ENCODE data around the gene SLC7A10.
"Not testable (repeated sequence)": the region's sequence is repeated elsewhere in the genome, so short reads cannot be mapped to it uniquely, and the experiment has no call there.

SLC7A10 gene

DNA sequence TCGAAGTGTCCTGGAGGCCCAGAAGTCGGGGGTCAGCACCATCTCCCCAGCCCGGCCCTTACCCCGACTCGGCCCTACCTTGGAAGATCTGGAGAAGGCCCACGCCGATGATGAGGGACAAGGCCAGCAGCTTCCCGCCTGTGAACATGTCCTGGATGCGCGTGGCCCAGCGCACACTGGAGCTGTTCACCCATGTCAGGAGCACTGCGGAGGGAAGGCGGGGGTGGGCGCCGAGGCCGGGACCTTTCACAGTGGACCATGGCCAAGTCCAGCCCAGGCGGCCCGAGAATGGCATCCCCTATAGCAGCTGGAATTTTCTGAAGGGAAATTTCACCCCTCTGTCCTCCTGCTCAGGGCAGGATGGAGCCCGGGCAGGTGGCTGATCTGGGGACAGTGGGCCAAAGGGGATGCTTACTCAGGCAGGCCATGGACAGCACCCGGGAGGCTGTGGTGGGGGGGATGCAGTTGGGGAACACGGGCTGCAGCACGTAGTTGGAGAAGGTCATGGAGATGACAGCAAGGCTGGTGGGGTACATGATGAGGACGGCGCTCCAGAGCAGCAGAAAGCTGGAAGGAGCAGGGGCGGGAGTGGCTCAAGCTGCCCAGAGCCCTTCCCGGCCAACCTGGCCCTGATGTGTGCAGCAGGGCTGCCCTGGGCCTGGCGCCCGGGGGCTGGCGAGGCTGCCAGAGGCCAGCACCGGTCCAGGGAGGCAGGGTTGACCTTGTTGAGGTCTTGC lies 13.0 kb downstream of the SLC7A10 start:
- no peaks in the 10 kb centered on the region for H3K27me3 ChIP-seq (ENCODE audit: insufficient read depth, low read length, poor library complexity)
- H3K36me3 ChIP-seq (ENCODE audit: insufficient read depth, low read length), result no peaks in the 10 kb centered on the region
- H4K20me1 ChIP-seq (ENCODE audit: insufficient read depth, low read length), result no peaks in the 10 kb centered on the region
- DNase-seq (no peak), ATAC-seq (ENCODE audit: insufficient read depth, low read depth) (no peak)
- no peak overlapping the region for H3K4me3 ChIP-seq (ENCODE audit: low read depth in 1 of 2, low read length in 2 of 2)
- H2AFZ ChIP-seq (ENCODE audit: low read depth, low read length), result no peak overlapping the region
- H3K27ac ChIP-seq (ENCODE audit: low read length), result no peak overlapping the region
- no peak overlapping the region for H3K4me2 ChIP-seq (ENCODE audit: insufficient read depth, low read length)
- no peaks in the 10 kb centered on the region for H3K79me2 ChIP-seq (ENCODE audit: insufficient read depth, low read length)
- no peaks in the 10 kb centered on the region for H3K9me3 ChIP-seq (ENCODE audit: insufficient read depth, low read length, severe bottlenecking)
- H3K9ac ChIP-seq (ENCODE audit: low read depth, low read length), result no peak overlapping the region
- TF ChIP-seq, protein P1, sequence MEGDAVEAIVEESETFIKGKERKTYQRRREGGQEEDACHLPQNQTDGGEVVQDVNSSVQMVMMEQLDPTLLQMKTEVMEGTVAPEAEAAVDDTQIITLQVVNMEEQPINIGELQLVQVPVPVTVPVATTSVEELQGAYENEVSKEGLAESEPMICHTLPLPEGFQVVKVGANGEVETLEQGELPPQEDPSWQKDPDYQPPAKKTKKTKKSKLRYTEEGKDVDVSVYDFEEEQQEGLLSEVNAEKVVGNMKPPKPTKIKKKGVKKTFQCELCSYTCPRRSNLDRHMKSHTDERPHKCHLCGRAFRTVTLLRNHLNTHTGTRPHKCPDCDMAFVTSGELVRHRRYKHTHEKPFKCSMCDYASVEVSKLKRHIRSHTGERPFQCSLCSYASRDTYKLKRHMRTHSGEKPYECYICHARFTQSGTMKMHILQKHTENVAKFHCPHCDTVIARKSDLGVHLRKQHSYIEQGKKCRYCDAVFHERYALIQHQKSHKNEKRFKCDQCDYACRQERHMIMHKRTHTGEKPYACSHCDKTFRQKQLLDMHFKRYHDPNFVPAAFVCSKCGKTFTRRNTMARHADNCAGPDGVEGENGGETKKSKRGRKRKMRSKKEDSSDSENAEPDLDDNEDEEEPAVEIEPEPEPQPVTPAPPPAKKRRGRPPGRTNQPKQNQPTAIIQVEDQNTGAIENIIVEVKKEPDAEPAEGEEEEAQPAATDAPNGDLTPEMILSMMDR (IDR thresholded peaks at IDR 0.05; ENCODE audit: borderline replicate concordance, extremely low read depth, low read length, poor library complexity, severe bottlenecking), result no peak
- TF ChIP-seq EZH2 (IDR thresholded peaks at IDR 0.05; ENCODE audit: borderline replicate concordance, low read depth, low read length, severe bottlenecking), result no peak
- no peaks in the 10 kb centered on the region for H3K4me1 ChIP-seq (ENCODE audit: insufficient read depth, low read length)

DNA sequence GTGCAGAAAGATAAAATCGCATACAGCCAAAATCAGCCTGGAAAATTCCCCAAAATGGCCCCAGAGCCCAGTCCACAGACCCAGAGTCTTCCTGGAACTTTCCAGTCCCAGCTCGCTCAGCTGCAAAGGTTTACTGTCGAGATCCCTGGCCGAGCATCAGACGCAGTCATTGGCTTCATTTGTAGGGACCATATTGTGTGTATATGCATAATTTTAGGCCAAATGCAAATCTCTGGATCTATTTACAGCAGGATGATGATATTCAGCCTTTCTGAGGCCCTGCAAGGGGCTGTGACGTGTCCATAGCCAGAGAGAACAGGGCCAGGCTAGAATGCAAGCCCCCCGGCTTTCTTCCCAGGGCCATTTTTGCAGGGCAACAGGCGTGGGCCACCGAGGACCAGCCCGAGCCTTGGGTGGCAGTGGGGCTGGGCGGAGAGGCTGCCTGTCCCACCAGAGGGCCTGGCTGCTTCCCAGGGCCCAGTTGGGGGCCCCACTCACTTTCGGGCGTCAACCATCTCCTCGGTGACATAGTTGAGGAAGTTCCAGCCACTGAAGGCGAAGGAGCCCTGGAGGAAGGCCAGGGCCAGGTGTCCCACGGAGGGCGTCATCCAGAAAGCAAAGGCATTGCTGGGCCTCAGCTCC lies 13.7 kb downstream of the SLC7A10 start:
- Histone ChIP-seq H3K4me2 (ENCODE audit: insufficient read depth, low read length) (no peak overlapping the region), H3K27me3 (ENCODE audit: insufficient read depth, low read length, poor library complexity) (no peaks in the 10 kb centered on the region), H3K36me3 (ENCODE audit: insufficient read depth, low read length) (no peaks in the 10 kb centered on the region), H2AFZ (ENCODE audit: low read depth, low read length) (no peak overlapping the region), H3K79me2 (ENCODE audit: insufficient read depth, low read length) (no peaks in the 10 kb centered on the region), H3K27ac (ENCODE audit: low read length) (no peak overlapping the region), H4K20me1 (ENCODE audit: insufficient read depth, low read length) (no peaks in the 10 kb centered on the region), H3K9ac (ENCODE audit: low read depth, low read length) (no peak overlapping the region), H3K9me3 (ENCODE audit: insufficient read depth, low read length, severe bottlenecking) (no peaks in the 10 kb centered on the region), H3K4me3 (ENCODE audit: low read depth in 1 of 2, low read length in 2 of 2) (no peak overlapping the region), H3K4me1 (ENCODE audit: insufficient read depth, low read length) (no peaks in the 10 kb centered on the region)
- ATAC-seq (ENCODE audit: insufficient read depth, low read depth) (no peak), DNase-seq (no peak)
- TF ChIP-seq EZH2 (IDR thresholded peaks at IDR 0.05; ENCODE audit: borderline replicate concordance, low read depth, low read length, severe bottlenecking), result no peak
- TF ChIP-seq, protein P1 (IDR thresholded peaks at IDR 0.05; ENCODE audit: borderline replicate concordance, extremely low read depth, low read length, poor library complexity, severe bottlenecking), result no peak

DNA sequence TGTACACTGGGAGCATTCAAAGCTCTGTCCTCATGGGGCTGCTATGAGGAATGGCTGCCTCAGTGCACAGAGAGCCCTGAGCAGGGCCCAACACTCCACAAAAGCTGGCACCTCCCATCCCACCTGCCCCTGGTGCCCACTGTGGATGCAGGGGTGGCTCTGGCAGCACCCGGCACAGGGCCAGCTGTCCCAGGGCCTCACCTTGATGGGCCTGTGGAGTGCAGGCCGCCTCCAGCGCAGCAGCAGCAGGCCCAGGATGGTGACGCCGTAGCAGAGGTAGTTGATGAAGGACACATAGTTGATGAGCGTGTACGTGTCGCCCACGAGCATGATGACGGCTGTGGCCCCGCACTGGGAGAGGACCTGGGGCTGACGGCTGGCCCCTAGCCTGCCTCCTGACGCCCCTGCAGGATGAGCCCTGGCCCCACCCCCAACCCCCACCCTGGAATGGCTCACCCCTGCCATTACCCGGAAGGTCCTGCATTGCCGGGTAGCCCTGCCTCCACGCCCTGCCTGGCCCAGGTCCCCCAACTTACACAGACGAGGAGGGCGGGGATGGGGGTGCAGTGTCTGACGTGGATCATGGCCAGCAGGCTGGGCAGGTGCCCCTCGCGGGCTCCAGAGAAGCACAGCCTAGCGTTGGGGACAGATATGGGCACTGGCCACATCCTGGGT lies 15.2 kb downstream of the SLC7A10 start:
- DNase-seq (no peak), ATAC-seq (ENCODE audit: insufficient read depth, low read depth) (no peak)
- Histone ChIP-seq H3K9ac (ENCODE audit: low read depth, low read length) (no peak overlapping the region), H3K27me3 (ENCODE audit: insufficient read depth, low read length, poor library complexity) (no peaks in the 10 kb centered on the region), H3K4me3 (ENCODE audit: low read depth in 1 of 2, low read length in 2 of 2) (no peak overlapping the region), H3K4me2 (ENCODE audit: insufficient read depth, low read length) (no peak overlapping the region), H2AFZ (ENCODE audit: low read depth, low read length) (no peak overlapping the region), H3K36me3 (ENCODE audit: insufficient read depth, low read length) (no peaks in the 10 kb centered on the region), H4K20me1 (ENCODE audit: insufficient read depth, low read length) (no peaks in the 10 kb centered on the region), H3K4me1 (ENCODE audit: insufficient read depth, low read length) (no peaks in the 10 kb centered on the region), H3K9me3 (ENCODE audit: insufficient read depth, low read length, severe bottlenecking) (no peaks in the 10 kb centered on the region), H3K79me2 (ENCODE audit: insufficient read depth, low read length) (no peaks in the 10 kb centered on the region), H3K27ac (ENCODE audit: low read length) (no peak overlapping the region)
- TF ChIP-seq, protein P1 (IDR thresholded peaks at IDR 0.05; ENCODE audit: borderline replicate concordance, extremely low read depth, low read length, poor library complexity, severe bottlenecking), result no peak

DNA sequence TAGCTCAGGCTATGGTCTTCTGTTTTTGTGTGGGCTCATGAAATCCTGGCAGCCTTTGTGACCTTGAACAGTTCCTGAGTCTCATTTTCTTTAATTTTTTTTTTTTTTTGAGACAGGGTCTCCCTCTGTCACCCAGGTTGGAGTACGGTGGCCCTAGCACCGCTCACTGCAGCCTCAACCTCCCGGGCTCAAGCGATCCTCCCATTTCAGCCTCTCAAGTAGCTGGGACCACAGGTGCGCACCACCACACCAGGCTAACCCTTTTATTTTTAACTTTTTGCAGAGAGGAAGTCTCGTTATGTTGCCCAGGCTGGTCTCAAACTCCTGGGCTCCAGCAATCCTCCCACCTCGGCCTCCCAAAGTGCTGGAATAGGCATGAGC lies 15.8 kb downstream of the SLC7A10 start:
- not testable (repeated sequence) for H3K79me2 ChIP-seq (ENCODE audit: insufficient read depth, low read length); DNase-seq; H4K20me1 ChIP-seq (ENCODE audit: insufficient read depth, low read length); H3K9ac ChIP-seq (ENCODE audit: low read depth, low read length); H3K36me3 ChIP-seq (ENCODE audit: insufficient read depth, low read length); H3K4me2 ChIP-seq (ENCODE audit: insufficient read depth, low read length); H3K4me3 ChIP-seq (ENCODE audit: low read depth in 1 of 2, low read length in 2 of 2); H3K27ac ChIP-seq (ENCODE audit: low read length); H2AFZ ChIP-seq (ENCODE audit: low read depth, low read length); H3K9me3 ChIP-seq (ENCODE audit: insufficient read depth, low read length, severe bottlenecking); H3K4me1 ChIP-seq (ENCODE audit: insufficient read depth, low read length); H3K27me3 ChIP-seq (ENCODE audit: insufficient read depth, low read length, poor library complexity); ATAC-seq (ENCODE audit: insufficient read depth, low read depth)
